RWPE2 (cell line): Measurements from ENCODE around the gene IL2RA.

Source experiments
- ATAC-seq: fragments of 200-7000 bp; cut with Tn5 transposase; 3 replicates; pipeline ENCODE4 v1.9.1; 2021; ENCODE audit warnings: low read depth
- DNase-seq: peaks from one replicate; pipeline ENCODE4 v3.0.0-alpha.2; 2020; ENCODE audit warnings: low spot score
- H3K27ac ChIP-seq: fragments of 450-650 bp; 2 replicates; pipeline ENCODE4 v1.5.1; 2017; ENCODE audit warnings: mild to moderate bottlenecking; ENCODE audit not compliant: poor library complexity, severe bottlenecking
- H3K27me3 ChIP-seq: fragments of 250-450 bp; sonication (Bioruptor Pico); 2 replicates; pipeline ENCODE4 v1.5.1; 2021; ENCODE audit warnings: mild to moderate bottlenecking, moderate library complexity; ENCODE audit not compliant: insufficient read depth, poor library complexity, severe bottlenecking
- H3K36me3 ChIP-seq: fragments of 250-450 bp; sonication (Bioruptor Pico); 2 replicates; pipeline ENCODE4 v1.5.1; 2020; ENCODE audit warnings: low read depth, mild to moderate bottlenecking, moderate library complexity
- H3K4me1 ChIP-seq: fragments of 250-450 bp; sonication (Bioruptor Pico); 2 replicates; pipeline ENCODE4 v1.5.1; 2021; ENCODE audit warnings: mild to moderate bottlenecking, moderate library complexity; ENCODE audit not compliant: insufficient read depth, poor library complexity, severe bottlenecking
- H3K4me3 ChIP-seq: fragments of 250-450 bp; sonication (Bioruptor Pico); 2 replicates; pipeline ENCODE4 v1.5.1; 2021; ENCODE audit warnings: mild to moderate bottlenecking, moderate library complexity; ENCODE audit not compliant: severe bottlenecking
- H3K9me3 ChIP-seq: fragments of 250-450 bp; sonication (Bioruptor Pico); 2 replicates; pipeline ENCODE4 v1.5.1; 2021; ENCODE audit warnings: mild to moderate bottlenecking, moderate library complexity; ENCODE audit not compliant: severe bottlenecking
- CTCF ChIP-seq: fragments of 450-650 bp; IDR thresholded peaks from one replicate; pipeline ENCODE4 v1.5.1; 2017; ENCODE audit warnings: mild to moderate bottlenecking, moderate library complexity; ENCODE audit not compliant: poor library complexity, severe bottlenecking

Gene IL2RA

DNA sequence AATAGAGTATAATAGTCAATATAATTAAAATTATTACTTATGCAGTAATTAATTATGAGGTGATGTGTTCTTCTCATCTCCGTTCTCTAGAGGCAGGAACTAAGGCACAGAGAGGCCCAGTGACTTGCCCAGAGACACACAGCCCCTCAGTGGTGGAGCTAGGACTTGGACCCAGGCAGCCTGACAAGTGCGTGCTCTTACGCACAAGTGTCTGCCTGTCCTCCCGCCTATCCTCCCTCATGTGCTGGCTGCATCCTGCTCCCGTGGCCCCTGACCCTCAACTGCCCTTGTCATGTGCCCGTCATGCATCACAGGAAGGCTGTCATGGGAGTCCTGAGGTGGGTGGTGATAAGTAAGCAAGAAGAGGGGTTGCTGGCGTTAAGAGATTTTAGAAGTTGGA, 14.3 kb downstream of the IL2RA start:
- DNase-seq (no peak), ATAC-seq (no peak)
- Histone ChIP-seq H3K9me3 (no peaks in the 10 kb centered on the region), H3K36me3 (no peaks in the 10 kb centered on the region), H3K27me3 (no peaks in the 10 kb centered on the region), H3K4me1 (no peaks in the 10 kb centered on the region), H3K27ac (no peak overlapping the region), H3K4me3 (no peak overlapping the region)
- no peak for TF ChIP-seq CTCF

- Histone ChIP-seq H3K4me1 (no peaks in the 10 kb centered on the region), H3K36me3 (no peaks in the 10 kb centered on the region), H3K4me3 (no peak overlapping the region), H3K27ac (no peak overlapping the region), H3K27me3 (no peaks in the 10 kb centered on the region), H3K9me3 (no peaks in the 10 kb centered on the region)
- ATAC-seq (no peak), DNase-seq (no peak)
- no peak for TF ChIP-seq CTCF
Measured at GRCh38 chr10:6046773-6047611, 15.2 kb downstream of the IL2RA start.

DNA sequence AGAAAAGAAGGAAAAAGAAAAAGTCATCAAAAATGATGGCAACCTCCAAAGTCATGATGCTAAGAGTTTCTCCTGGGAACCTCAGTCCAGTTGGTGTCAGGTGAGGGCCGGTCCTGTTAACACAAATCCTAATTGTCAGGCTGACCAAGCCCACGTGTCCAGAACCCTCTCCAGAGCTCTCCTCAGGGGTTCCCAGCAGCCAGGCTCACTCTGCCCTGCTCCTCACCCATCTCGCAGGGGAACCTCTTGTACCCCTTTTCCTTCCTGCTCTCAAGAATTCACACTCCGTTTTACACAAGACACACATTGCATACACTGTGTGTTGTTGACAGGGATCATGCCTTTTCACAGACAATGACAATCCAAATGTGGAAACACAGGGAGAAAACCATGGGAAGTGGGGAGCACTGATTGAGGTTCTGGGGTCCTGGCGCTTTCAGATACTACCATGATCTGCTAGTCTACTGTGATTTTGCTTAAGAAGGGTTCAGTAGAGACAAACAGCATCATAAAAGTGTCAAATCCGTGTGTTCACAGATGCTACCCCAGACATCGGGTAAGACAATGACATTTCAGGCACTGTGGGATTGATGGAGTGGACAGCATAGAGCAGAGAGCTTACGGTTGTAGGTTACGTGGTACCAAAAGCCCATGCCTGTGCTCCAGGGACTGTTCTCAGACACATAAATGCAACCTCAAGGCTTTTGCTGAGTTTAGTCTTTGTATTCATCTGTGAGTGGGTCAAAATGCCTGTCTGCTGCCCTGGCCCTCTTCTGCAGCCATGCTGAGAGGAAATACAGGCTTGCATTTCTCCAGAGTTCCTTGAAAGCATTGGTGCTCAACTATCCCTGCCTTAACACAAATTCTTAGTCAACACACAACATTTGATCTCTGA, 16.0 kb downstream of the IL2RA start:
- ATAC-seq, result no peak
- no peak overlapping the region for H3K4me3 ChIP-seq
- no peaks in the 10 kb centered on the region for H3K9me3 ChIP-seq
- no peaks in the 10 kb centered on the region for H3K27me3 ChIP-seq
- no peaks in the 10 kb centered on the region for H3K36me3 ChIP-seq
- H3K4me1 ChIP-seq, result no peaks in the 10 kb centered on the region
- H3K27ac ChIP-seq, result no peak overlapping the region
- TF ChIP-seq CTCF, result no peak
- DNase-seq, result no peak

- no peak overlapping the region for H3K4me3 ChIP-seq
- H3K27me3 ChIP-seq, result no peaks in the 10 kb centered on the region
- TF ChIP-seq CTCF, result no peak
- no peaks in the 10 kb centered on the region for H3K36me3 ChIP-seq
- no peaks in the 10 kb centered on the region for H3K4me1 ChIP-seq
- H3K9me3 ChIP-seq, result no peaks in the 10 kb centered on the region
- no peak overlapping the region for H3K27ac ChIP-seq
- no peak for DNase-seq
- ATAC-seq, result no peak
Measured at GRCh38 chr10:6045314-6045848, 16.8 kb downstream of the IL2RA start.
